Sigmoid colon (tissue), 7 donors: ENCODE results near the gene KCNJ6. TPM values are rescaled to one million over a fixed set of nuclear protein-coding genes. Genes with fewer than 3 reads are reported as not detected.

ENCODE experiments used
- DNase-seq: peaks from one replicate; pipeline ENCODE4 v3.0.0-alpha.2; 2019
- H3K27ac ChIP-seq, 4 donors: fragments of 200-600 bp; sonication (generic); one replicate each; pipeline ENCODE4 v1.5.1; 2016 to 2019; ENCODE audit warnings: mild to moderate bottlenecking in 1 of 4
- H3K27me3 ChIP-seq, 3 donors: fragments of 200-600 bp; sonication (generic); one replicate each; pipeline ENCODE4 v1.5.1; 2019; ENCODE audit warnings: mild to moderate bottlenecking in 1 of 3
- H3K36me3 ChIP-seq, 4 donors: fragments of 200-600 bp; sonication (generic); one replicate each; pipeline ENCODE4 v1.5.1; 2016 to 2019
- H3K4me1 ChIP-seq, 4 donors: fragments of 200-600 bp; sonication (generic); one replicate each; pipeline ENCODE4 v1.5.1; 2017 to 2019
- H3K4me3 ChIP-seq, 4 donors: fragments of 200-600 bp; sonication (generic); one replicate each; pipeline ENCODE4 v1.5.1; 2017 to 2019; ENCODE audit warnings: mild to moderate bottlenecking in 2 of 4, moderate library complexity in 1 of 4
- H3K9me3 ChIP-seq, 4 donors: fragments of 200-600 bp in 3 of 4; sonication (generic) in 3 of 4; one replicate each; pipeline versions ENCODE4 v1.5.1 to v1.6.1; 2013 to 2019
- CTCF ChIP-seq, 4 experiments: fragments of 450-650 bp in 3 of 4; fragments of 200-600 bp in 1 of 4; IDR thresholded peaks; one replicate each; pipeline ENCODE4 v1.5.1; 2016 to 2019; ENCODE audit warnings: antibody characterized with exemption in 4 of 4, mild to moderate bottlenecking in 3 of 4, moderate library complexity in 2 of 4
- EP300 ChIP-seq, 4 donors: sonication (generic); formaldehyde crosslinking; IDR thresholded peaks; one replicate each; pipeline ENCODE4 v1.6.1; 2017; ENCODE audit warnings: antibody characterized with exemption in 4 of 4
- POLR2A ChIP-seq, 2 donors: fragments of 450-650 bp; IDR thresholded peaks; one replicate each; pipeline ENCODE4 v1.6.1; 2016; ENCODE audit warnings: antibody characterized with exemption in 2 of 2, mild to moderate bottlenecking in 2 of 2, moderate library complexity in 2 of 2
- POLR2AphosphoS5 ChIP-seq, 4 donors: sonication (generic); formaldehyde crosslinking; IDR thresholded peaks; one replicate each; pipeline ENCODE4 v1.6.1; 2017; ENCODE audit warnings: antibody characterized with exemption in 4 of 4
- WGBS, 2 donors: extraction: QIAGEN DNeasy Blood & Tissue Kit; methylation state at CpG; one replicate each; pipeline ENCODE4 v1.1.7; 2013; 5-methylcytosine and 5-hydroxymethylcytosine counted together
- intact Hi-C: fragments of 100-400 bp; cut with DNase I; formaldehyde crosslinking; loops from one replicate; pipeline ENCODE4 v1.15.1; 2023
- polyA plus RNA-seq, 3 donors: library from polyadenylated mRNA; stranded (reverse); fragments of 200-250 nt; gene quantifications; one replicate each; pipeline ENCODE4 v1.2.3, GENCODE V29; 2013
- total RNA-seq, 4 donors: library from RNA; depleted of rRNA; stranded (reverse); fragments of >200 nt; gene quantifications; one replicate each; pipeline ENCODE4 v1.1.0, GENCODE V29; 2016
- donor health status: healthy with polysubstance abuse.
- donor health status: Bipolar disorder and iron deficiency.
- donor health status: healthy.

The KCNJ6 gene
- total and polyA plus RNA-seq, 7 donors: under 0.01 to 0.04 (median under 0.01) TPM; not detected in 2

- no peak for TF ChIP-seq CTCF (IDR thresholded peaks at IDR 0.05)
- no peak for TF ChIP-seq POLR2AphosphoS5 (IDR thresholded peaks at IDR 0.05)
- no peak for TF ChIP-seq POLR2A (IDR thresholded peaks at IDR 0.05)
- TF ChIP-seq EP300 (IDR thresholded peaks at IDR 0.05): no peak
- WGBS, 2 donors: 66 to 72% methylated on average over 10 of the region's 10 CpGs
- no peaks in the 10 kb centered on the region for H3K36me3 ChIP-seq
- no peak for DNase-seq
- no peak overlapping the region for H3K27ac ChIP-seq
- no peaks in the 10 kb centered on the region for H3K4me1 ChIP-seq
- no peaks in the 10 kb centered on the region for H3K9me3 ChIP-seq
- H3K4me3 ChIP-seq: no peak overlapping the region
- H3K27me3 ChIP-seq: peaks cover 0 to 10% (median 0%) of the 10 kb centered on the region in 3 donors
- intact Hi-C loops: no loop called here
These were observed 41.1 kb downstream of the KCNJ6 start for GRCh38 chr21:37874904-37875780.

GRCh38 chr21:37874481-37874880 lies 41.8 kb downstream of the KCNJ6 start:
- intact Hi-C loops: no loop called here
- H3K27me3 ChIP-seq: peaks cover 0 to 10% (median 0%) of the 10 kb centered on the region in 3 donors
- 55 to 57% methylated on average over 3 of the region's 3 CpGs for WGBS, 2 donors
- no peak overlapping the region for H3K27ac ChIP-seq
- H3K9me3 ChIP-seq: no peaks in the 10 kb centered on the region
- no peaks in the 10 kb centered on the region for H3K4me1 ChIP-seq
- H3K4me3 ChIP-seq: no peak overlapping the region
- DNase-seq: no peak
- TF ChIP-seq POLR2A (IDR thresholded peaks at IDR 0.05): no peak
- TF ChIP-seq EP300 (IDR thresholded peaks at IDR 0.05): no peak
- no peak for TF ChIP-seq POLR2AphosphoS5 (IDR thresholded peaks at IDR 0.05)
- TF ChIP-seq CTCF (IDR thresholded peaks at IDR 0.05): no peak
- H3K36me3 ChIP-seq: no peaks in the 10 kb centered on the region

GRCh38 chr21:37873655-37874054 lies 42.6 kb downstream of the KCNJ6 start:
- H3K27me3 ChIP-seq: peaks cover 0 to 3% (median 0%) of the 10 kb centered on the region in 3 donors
- no peak for TF ChIP-seq EP300 (IDR thresholded peaks at IDR 0.05)
- no peak for TF ChIP-seq POLR2AphosphoS5 (IDR thresholded peaks at IDR 0.05)
- TF ChIP-seq POLR2A (IDR thresholded peaks at IDR 0.05): no peak
- no peak for TF ChIP-seq CTCF (IDR thresholded peaks at IDR 0.05)
- no peaks in the 10 kb centered on the region for H3K9me3 ChIP-seq
- no peak overlapping the region for H3K27ac ChIP-seq
- no peak for DNase-seq
- peaks cover 0 to 4% (median 0%) of the 10 kb centered on the region in 4 donors for H3K4me1 ChIP-seq
- intact Hi-C loops: no loop called here
- WGBS, 2 donors: 36 to 65% methylated on average over 3 of the region's 3 CpGs
- H3K4me3 ChIP-seq: no peak overlapping the region
- no peaks in the 10 kb centered on the region for H3K36me3 ChIP-seq

- Histone ChIP-seq H3K36me3 (no peaks in the 10 kb centered on the region), H3K4me3 (no peak overlapping the region), H3K27ac (no peak overlapping the region), H3K4me1 (peaks cover 0 to 6% (median 0%) of the 10 kb centered on the region in 4 donors), H3K9me3 (no peaks in the 10 kb centered on the region), H3K27me3 (peaks cover 0 to 4% (median 0%) of the 10 kb centered on the region in 3 donors)
- no peak for DNase-seq
- TF ChIP-seq POLR2A (IDR thresholded peaks at IDR 0.05) (no peak), CTCF (IDR thresholded peaks at IDR 0.05) (no peak), POLR2AphosphoS5 (IDR thresholded peaks at IDR 0.05) (no peak), EP300 (IDR thresholded peaks at IDR 0.05) (no peak)
- intact Hi-C loops: no loop called here
- WGBS, 2 donors: 75 to 81% methylated on average over 8 of the region's 8 CpGs
These were observed 45.0 kb downstream of the KCNJ6 start for GRCh38 chr21:37871121-37871862.
